NB4 (cell line): ENCODE measurements around the gene TOP1.

Experiments
- CTCF ChIP-seq: IDR thresholded peaks from one replicate; pipeline ENCODE4 v1.5.1; 2012; ENCODE audit warnings: low read depth, low read length
- POLR2A ChIP-seq: IDR thresholded peaks from 2 replicates; pipeline ENCODE4 v1.6.1; 2011; ENCODE audit warnings: mild to moderate bottlenecking; ENCODE audit not compliant: insufficient read length; ENCODE audit errors: extremely low read depth

- TF ChIP-seq POLR2A (no peak), CTCF (no peak)
Observed at GRCh38 chr20:41011551-41012067, 17.0 kb upstream of the TOP1 start.
